Measurements from ENCODE around the gene VIPR1.

DNA sequence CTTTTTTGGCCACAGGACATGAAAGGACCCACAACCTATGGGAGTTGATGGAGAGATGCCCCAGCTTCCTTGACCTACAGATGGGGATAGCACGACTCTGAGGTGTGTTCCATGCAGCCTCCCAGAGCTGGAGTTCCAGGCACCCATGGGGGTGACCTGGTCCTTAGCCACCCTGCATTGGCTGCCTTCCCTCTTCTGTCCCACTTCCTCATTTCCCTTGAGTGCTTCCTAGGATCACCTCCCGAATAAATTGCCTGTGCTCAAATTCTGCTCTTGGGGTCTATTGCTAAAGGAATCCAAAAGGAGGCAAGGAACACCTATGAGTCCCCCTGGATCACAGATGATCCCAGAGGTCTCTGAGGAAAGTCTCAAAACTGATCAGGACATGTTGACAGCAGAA lies 24.7 kb upstream of the VIPR1 start:
- TF ChIP-seq SNAI2 (CRISPR knock-in tag; IDR thresholded peaks at IDR 0.05): no peak
- TF ChIP-seq, protein P1, sequence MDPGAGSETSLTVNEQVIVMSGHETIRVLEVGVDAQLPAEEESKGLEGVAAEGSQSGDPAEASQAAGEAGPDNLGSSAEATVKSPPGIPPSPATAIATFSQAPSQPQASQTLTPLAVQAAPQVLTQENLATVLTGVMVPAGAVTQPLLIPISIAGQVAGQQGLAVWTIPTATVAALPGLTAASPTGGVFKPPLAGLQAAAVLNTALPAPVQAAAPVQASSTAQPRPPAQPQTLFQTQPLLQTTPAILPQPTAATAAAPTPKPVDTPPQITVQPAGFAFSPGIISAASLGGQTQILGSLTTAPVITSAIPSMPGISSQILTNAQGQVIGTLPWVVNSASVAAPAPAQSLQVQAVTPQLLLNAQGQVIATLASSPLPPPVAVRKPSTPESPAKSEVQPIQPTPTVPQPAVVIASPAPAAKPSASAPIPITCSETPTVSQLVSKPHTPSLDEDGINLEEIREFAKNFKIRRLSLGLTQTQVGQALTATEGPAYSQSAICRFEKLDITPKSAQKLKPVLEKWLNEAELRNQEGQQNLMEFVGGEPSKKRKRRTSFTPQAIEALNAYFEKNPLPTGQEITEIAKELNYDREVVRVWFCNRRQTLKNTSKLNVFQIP (CRISPR knock-in tag; IDR thresholded peaks at IDR 0.05; ENCODE audit: borderline replicate concordance, low read depth): no peak
- no peak for TF ChIP-seq TCF4 (CRISPR knock-in tag; IDR thresholded peaks at IDR 0.05; ENCODE audit: borderline replicate concordance)
- TF ChIP-seq BACH2 (CRISPR knock-in tag; IDR thresholded peaks at IDR 0.05; ENCODE audit: borderline replicate concordance): no peak
- TF ChIP-seq TOX (CRISPR knock-in tag; IDR thresholded peaks at IDR 0.05; ENCODE audit: borderline replicate concordance): no peak
- TF ChIP-seq ARNTL (CRISPR knock-in tag; IDR thresholded peaks at IDR 0.05; ENCODE audit: borderline replicate concordance, low read depth): no peak
- no peak for TF ChIP-seq ESRRG (CRISPR knock-in tag; IDR thresholded peaks at IDR 0.05)
- no peak for TF ChIP-seq PPARA (CRISPR knock-in tag; IDR thresholded peaks at IDR 0.05; ENCODE audit: borderline replicate concordance)
- TF ChIP-seq RARB (CRISPR knock-in tag; IDR thresholded peaks at IDR 0.05): no peak
- no peak for TF ChIP-seq ZNF70 (CRISPR knock-in tag; IDR thresholded peaks at IDR 0.05)
- TF ChIP-seq TSHZ2 (CRISPR knock-in tag; IDR thresholded peaks at IDR 0.05): no peak
- TF ChIP-seq CSDC2 (CRISPR knock-in tag; IDR thresholded peaks at IDR 0.05): no peak
- TF ChIP-seq, protein P2, sequence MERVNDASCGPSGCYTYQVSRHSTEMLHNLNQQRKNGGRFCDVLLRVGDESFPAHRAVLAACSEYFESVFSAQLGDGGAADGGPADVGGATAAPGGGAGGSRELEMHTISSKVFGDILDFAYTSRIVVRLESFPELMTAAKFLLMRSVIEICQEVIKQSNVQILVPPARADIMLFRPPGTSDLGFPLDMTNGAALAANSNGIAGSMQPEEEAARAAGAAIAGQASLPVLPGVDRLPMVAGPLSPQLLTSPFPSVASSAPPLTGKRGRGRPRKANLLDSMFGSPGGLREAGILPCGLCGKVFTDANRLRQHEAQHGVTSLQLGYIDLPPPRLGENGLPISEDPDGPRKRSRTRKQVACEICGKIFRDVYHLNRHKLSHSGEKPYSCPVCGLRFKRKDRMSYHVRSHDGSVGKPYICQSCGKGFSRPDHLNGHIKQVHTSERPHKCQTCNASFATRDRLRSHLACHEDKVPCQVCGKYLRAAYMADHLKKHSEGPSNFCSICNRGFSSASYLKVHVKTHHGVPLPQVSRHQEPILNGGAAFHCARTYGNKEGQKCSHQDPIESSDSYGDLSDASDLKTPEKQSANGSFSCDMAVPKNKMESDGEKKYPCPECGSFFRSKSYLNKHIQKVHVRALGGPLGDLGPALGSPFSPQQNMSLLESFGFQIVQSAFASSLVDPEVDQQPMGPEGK (CRISPR knock-in tag; IDR thresholded peaks at IDR 0.05; ENCODE audit: borderline replicate concordance): no peak

Measured in SK-N-SH treated with all-trans-retinoic acid at 6 μM for 48 hours (cell line).